GM10248 (cell line): ENCODE data around the gene CHTF18.

ENCODE experiments used
- CTCF ChIA-PET: fragments of 300-600 bp; sonication (Branson Sonifier 250); formaldehyde crosslinking; extraction: SDS; loops from one replicate; lab custom pipeline; 2021; ENCODE audit warnings: antibody characterized with exemption; lab: Yijun Ruan, JAX
- POLR2A ChIA-PET: fragments of 350-650 bp; sonication (Branson Sonifier 250); formaldehyde crosslinking; extraction: SDS; loops from one replicate; lab custom pipeline; 2020; ENCODE audit warnings: antibody characterized with exemption; lab: Yijun Ruan, JAX
- DNase-seq: peaks from one replicate; pipeline ENCODE4 v3.0.0; 2012; ENCODE audit errors: extremely low spot score
- TF ChIP-seq, protein P1 (sequence below): IDR thresholded peaks from 2 replicates; pipeline ENCODE4 v1.5.1; 2012; ENCODE audit warnings: mild to moderate bottlenecking, low read depth; ENCODE audit errors: extremely low read depth, missing control alignments, control extremely low read depth

CHTF18 gene

DNA sequence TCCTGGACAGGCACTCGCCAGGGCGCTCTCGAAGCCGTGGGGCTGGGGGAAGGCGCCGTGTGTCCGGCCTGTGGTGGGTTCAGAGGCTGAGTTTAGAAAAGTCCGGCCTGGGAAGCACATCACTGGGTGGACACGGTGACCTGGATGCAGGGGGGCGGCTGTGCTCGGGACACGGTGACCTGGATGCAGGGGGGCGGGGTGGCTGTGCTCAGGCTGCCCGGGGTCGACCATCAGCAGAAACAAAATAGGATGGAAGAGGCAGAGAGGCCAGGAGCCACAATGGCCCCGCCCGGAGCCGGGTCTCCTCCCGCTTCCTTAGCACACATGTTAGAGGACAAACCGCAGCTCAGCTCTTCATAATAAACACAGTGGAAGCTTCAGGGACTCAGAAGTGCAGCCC lies 55.4 kb downstream of the CHTF18 start:
- POLR2A ChIA-PET, result no interaction called here
- no peak for DNase-seq
- TF ChIP-seq, protein P1, sequence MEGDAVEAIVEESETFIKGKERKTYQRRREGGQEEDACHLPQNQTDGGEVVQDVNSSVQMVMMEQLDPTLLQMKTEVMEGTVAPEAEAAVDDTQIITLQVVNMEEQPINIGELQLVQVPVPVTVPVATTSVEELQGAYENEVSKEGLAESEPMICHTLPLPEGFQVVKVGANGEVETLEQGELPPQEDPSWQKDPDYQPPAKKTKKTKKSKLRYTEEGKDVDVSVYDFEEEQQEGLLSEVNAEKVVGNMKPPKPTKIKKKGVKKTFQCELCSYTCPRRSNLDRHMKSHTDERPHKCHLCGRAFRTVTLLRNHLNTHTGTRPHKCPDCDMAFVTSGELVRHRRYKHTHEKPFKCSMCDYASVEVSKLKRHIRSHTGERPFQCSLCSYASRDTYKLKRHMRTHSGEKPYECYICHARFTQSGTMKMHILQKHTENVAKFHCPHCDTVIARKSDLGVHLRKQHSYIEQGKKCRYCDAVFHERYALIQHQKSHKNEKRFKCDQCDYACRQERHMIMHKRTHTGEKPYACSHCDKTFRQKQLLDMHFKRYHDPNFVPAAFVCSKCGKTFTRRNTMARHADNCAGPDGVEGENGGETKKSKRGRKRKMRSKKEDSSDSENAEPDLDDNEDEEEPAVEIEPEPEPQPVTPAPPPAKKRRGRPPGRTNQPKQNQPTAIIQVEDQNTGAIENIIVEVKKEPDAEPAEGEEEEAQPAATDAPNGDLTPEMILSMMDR, result no peak
- CTCF ChIA-PET, result no interaction called here

DNA sequence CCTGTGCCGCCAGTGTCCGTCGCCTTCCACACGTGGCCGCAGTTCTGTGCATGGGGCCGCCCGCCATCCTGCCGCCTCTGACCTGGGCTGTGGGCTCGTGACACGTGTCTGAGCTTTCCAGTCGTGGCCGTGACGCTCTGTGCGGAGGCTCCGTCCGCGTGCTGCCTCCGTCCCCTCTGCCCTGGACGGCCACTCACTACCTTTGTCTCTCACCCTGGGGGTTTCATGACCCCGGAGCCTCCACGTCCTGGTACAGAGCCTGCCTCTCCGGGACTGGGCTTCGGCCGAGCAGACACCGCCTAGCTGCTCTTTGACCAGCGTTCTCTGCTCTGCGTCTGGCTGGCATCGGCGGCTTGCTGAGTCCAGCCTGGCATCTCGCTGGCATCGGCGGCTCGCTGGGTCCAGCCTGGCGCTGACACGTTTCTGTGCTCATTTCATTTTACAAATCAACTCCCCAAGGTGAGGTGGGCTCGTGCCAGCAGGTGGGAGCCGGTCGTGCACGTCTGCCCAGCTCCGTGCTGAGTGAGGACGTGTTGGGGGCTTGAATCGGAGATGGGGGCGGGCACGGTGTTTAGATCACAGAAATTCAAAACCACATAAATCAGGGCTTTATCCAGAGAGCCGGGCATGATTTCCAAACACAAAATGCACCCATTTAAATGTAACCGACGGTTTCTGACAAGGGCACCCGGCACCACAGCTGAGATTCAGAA lies 56.4 kb downstream of the CHTF18 start:
- ChIA-PET CTCF (no interaction called here), POLR2A (no interaction called here)
- no peak for DNase-seq
- TF ChIP-seq, protein P1, result no peak

DNA sequence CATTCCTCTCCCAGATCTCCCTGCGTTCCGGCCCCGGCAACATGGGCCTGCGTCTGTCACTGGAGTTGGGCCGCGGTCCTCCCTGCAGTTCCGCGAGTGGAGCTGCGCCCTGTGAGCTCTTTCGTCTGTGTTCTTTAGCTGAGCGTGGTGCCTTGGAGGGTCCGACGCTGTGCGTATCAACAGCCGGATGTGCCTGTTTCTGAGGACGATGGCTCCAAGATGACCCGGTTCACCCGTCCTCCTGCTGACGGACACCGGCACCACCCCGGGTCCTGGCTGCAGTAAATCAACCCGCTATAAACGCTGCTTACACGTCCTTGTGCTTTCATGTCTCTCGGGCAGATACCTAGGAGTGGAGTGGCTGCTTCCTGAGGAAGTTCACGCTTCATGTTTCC lies 56.9 kb downstream of the CHTF18 start:
- TF ChIP-seq, protein P1, result no peak
- ChIA-PET POLR2A (no interaction called here), CTCF (no interaction called here)
- no peak for DNase-seq

DNA sequence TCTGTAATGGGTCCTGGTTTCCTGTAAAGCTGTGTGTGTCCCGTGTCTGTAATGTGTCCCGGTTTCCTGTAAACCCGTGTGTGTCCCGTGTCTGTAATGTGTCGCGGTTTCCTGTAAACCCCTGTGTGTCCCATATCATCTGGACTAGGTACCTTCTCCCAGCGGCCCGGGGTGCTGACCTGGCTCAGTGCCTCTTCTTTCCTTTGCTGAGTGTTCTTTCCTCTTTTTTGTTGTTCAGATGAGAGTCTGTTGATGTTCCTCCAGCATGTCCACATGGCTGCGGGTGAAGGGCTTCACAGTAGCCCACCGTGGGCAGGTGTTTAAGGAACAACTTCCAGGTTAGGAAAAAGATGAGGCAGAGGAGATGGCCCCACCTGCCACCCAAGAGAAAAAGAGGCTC lies 58.7 kb downstream of the CHTF18 start:
- CTCF ChIA-PET, result no interaction called here
- POLR2A ChIA-PET, result no interaction called here
- TF ChIP-seq, protein P1, result no peak
- no peak for DNase-seq
